Activated naive CD8-positive, alpha-beta T cell treated with anti-CD3 and anti-CD28 coated beads, Interleukin-2, amount 10 ng/mL, durations not matched to agents 7 days and 5 days (primary cell): ENCODE data around the gene SFXN4. TPM values are rescaled to one million over a fixed set of nuclear protein-coding genes. Genes with fewer than 3 reads are reported as not detected.

ENCODE experiments used
- ATAC-seq: fragments of 150-1000 bp; cut with Tn5 transposase; one replicate; pipeline ENCODE4 v1.10.0; 2021; ENCODE audit warnings: low read depth, moderate library complexity
- POLR2A ChIA-PET: fragments of 350-600 bp; sonication (Branson Sonifier 250); formaldehyde crosslinking; loops from one replicate; lab custom pipeline; 2021; ENCODE audit warnings: antibody characterized with exemption; lab: Charles Lee
- DNase-seq: peaks from one replicate; pipeline ENCODE4 v3.0.0; 2021
- H3K27ac Mint-ChIP-seq: one replicate; pipeline ENCODE4 v1.8.0; 2022; ENCODE audit warnings: mild to moderate bottlenecking, mixed read lengths
- H3K27me3 Mint-ChIP-seq: one replicate; pipeline ENCODE4 v1.8.0; 2022; ENCODE audit warnings: mild to moderate bottlenecking, moderate library complexity, mixed read lengths
- H3K36me3 Mint-ChIP-seq: one replicate; pipeline ENCODE4 v1.8.0; 2021; ENCODE audit warnings: mild to moderate bottlenecking, mixed read lengths
- H3K4me1 Mint-ChIP-seq: one replicate; pipeline ENCODE4 v1.8.0; 2021; ENCODE audit warnings: mixed read lengths
- H3K4me3 Mint-ChIP-seq: one replicate; pipeline ENCODE4 v1.8.0; 2022; ENCODE audit warnings: mild to moderate bottlenecking, moderate library complexity, mixed read lengths
- H3K9me3 Mint-ChIP-seq: one replicate; pipeline ENCODE4 v1.8.0; 2021; ENCODE audit warnings: mixed read lengths
- total RNA-seq, 2 experiments: library from RNA; stranded (reverse); gene quantifications; one replicate each; pipeline ENCODE4 v1.2.3, GENCODE V29; 2021

The SFXN4 gene
- total RNA-seq, 2 experiments from 2014 or later, result 23.2 to 24.1 TPM

DNA sequence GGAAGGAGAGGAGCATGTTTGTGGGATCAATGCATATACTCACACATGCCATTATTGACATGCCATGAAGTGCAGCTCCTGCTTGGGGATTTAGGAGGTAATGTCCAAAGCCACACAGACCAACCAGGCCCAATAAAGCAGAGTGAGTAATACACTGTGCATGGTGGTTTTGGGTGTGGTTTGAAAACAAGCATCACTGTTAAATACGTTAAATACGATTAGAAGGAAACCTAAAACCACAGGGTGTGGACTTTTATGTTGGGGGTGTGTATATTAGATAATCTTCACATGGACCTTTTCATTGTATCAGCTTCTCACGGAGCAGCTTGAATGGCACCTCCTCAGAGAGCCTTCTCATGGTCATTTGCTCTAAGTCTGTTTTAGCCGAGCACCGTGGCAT lies 74.5 kb downstream of the SFXN4 start:
- peak overlapping the region; percentile 82 for H3K27ac Mint-ChIP-seq
- no peaks in the 10 kb centered on the region for H3K9me3 Mint-ChIP-seq
- peaks cover 18% of the 10 kb centered on the region for H3K4me1 Mint-ChIP-seq
- H3K27me3 Mint-ChIP-seq, result peaks cover 6% of the 10 kb centered on the region
- POLR2A ChIA-PET, result interaction anchor here (0.9 to 1.5 kb wide), 6 partner anchors 8 to 74 kb away, joined by 5 to 8 read pairs (median 6); partner anchors contain the start of genes DENND10 and EIF3A
- DNase-seq (no peak), ATAC-seq (peak; percentile 82)
- H3K36me3 Mint-ChIP-seq, result no peaks in the 10 kb centered on the region
- H3K4me3 Mint-ChIP-seq, result peak overlapping the region; percentile 25

Other genes starting within 250 kb of the SFXN4 start
- gene NANOS1, start 136.0 kb downstream of the SFXN4 start, total RNA-seq, result under 1 TPM; 0.45 to 0.55 TPM
- 100 to 1,000 TPM; 105 to 111 TPM for gene EIF3A, start 84.9 kb downstream of the SFXN4 start, total RNA-seq
- gene DENND10, start 61.6 kb downstream of the SFXN4 start, total RNA-seq, result 10 to 100 TPM; 38.8 to 43.1 TPM
- 10 to 100 TPM; 93.8 to 99.3 TPM for gene PRDX3, start 13.1 kb upstream of the SFXN4 start, total RNA-seq
- gene GRK5, start 41.9 kb upstream of the SFXN4 start, total RNA-seq, result 10 to 100 TPM; 19.6 to 21.8 TPM